LNCAP (cell line): Measurements from ENCODE around the gene SH3BGRL3.
A peak's percentile ranks its signal among the peaks of the same experiment; 100 is the strongest.

Source experiments
- CTCF ChIP-seq: fragments of 450-650 bp; IDR thresholded peaks from 2 replicates; pipeline ENCODE4 v1.5.1; 2017; ENCODE audit warnings: mild to moderate bottlenecking

Gene SH3BGRL3

GRCh38 chr1:26283871-26284596 is 4.1 kb downstream of the SH3BGRL3 start:
- no peak for TF ChIP-seq CTCF

- TF ChIP-seq CTCF, result peak; percentile 64
Observed at GRCh38 chr1:26284597-26285347, 4.9 kb downstream of the SH3BGRL3 start.

GRCh38 chr1:26285366-26286063 is 5.6 kb downstream of the SH3BGRL3 start:
- TF ChIP-seq CTCF, result peak; percentile 13; the same call in 1 of the 2 replicates

- no peak for TF ChIP-seq CTCF
Observed at GRCh38 chr1:26286064-26286416, 6.2 kb downstream of the SH3BGRL3 start.

GRCh38 chr1:26287033-26287711 is 7.3 kb downstream of the SH3BGRL3 start:
- no peak for TF ChIP-seq CTCF

GRCh38 chr1:26287811-26288210 is 7.9 kb downstream of the SH3BGRL3 start:
- TF ChIP-seq CTCF, result no peak

- TF ChIP-seq CTCF, result no peak
Observed at GRCh38 chr1:26288311-26288941, 8.5 kb downstream of the SH3BGRL3 start.
